LNCAP (cell line): ENCODE data around the gene SEMA4F.

Source experiments
- TF ChIP-seq, protein P1 (sequence below): fragments of 450-650 bp; IDR thresholded peaks from 2 replicates; pipeline ENCODE4 v1.5.1; 2017; ENCODE audit warnings: mild to moderate bottlenecking

Gene SEMA4F

GRCh38 chr2:74628538-74629105 is 25.4 kb upstream of the SEMA4F start:
- TF ChIP-seq, protein P1, sequence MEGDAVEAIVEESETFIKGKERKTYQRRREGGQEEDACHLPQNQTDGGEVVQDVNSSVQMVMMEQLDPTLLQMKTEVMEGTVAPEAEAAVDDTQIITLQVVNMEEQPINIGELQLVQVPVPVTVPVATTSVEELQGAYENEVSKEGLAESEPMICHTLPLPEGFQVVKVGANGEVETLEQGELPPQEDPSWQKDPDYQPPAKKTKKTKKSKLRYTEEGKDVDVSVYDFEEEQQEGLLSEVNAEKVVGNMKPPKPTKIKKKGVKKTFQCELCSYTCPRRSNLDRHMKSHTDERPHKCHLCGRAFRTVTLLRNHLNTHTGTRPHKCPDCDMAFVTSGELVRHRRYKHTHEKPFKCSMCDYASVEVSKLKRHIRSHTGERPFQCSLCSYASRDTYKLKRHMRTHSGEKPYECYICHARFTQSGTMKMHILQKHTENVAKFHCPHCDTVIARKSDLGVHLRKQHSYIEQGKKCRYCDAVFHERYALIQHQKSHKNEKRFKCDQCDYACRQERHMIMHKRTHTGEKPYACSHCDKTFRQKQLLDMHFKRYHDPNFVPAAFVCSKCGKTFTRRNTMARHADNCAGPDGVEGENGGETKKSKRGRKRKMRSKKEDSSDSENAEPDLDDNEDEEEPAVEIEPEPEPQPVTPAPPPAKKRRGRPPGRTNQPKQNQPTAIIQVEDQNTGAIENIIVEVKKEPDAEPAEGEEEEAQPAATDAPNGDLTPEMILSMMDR, result no peak

GRCh38 chr2:74632209-74632938 is 21.7 kb upstream of the SEMA4F start:
- TF ChIP-seq, protein P1, result no peak

- TF ChIP-seq, protein P1, result no peak
Measured at GRCh38 chr2:74632939-74633312, 21.1 kb upstream of the SEMA4F start.

- TF ChIP-seq, protein P1, result no peak
Measured at GRCh38 chr2:74639550-74639949, 14.5 kb upstream of the SEMA4F start.

DNA sequence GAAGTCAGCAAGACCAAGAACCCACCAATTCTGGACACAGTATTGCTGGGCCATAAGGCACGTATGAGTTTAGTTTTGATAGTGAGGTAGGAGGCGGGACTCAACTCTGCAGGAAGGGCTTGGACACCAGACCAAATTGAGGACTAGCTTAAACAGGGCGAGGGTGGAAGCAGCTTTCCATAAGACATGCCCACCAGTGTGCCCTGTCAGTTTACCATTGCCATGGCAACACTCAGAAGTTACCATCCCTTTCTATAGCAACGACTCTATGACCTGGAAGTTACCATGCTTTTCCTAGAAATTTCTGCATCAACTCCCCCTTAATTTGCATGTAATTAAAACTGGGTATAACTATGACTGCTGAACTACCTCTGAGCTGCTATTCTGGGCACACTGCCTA is 8.7 kb upstream of the SEMA4F start:
- TF ChIP-seq, protein P1, result no peak

GRCh38 chr2:74646201-74646600 is 7.8 kb upstream of the SEMA4F start:
- TF ChIP-seq, protein P1, result no peak

GRCh38 chr2:74646834-74647482 is 7.1 kb upstream of the SEMA4F start:
- TF ChIP-seq, protein P1, result no peak
